ENCODE measurements around the gene ASPG.

DNA sequence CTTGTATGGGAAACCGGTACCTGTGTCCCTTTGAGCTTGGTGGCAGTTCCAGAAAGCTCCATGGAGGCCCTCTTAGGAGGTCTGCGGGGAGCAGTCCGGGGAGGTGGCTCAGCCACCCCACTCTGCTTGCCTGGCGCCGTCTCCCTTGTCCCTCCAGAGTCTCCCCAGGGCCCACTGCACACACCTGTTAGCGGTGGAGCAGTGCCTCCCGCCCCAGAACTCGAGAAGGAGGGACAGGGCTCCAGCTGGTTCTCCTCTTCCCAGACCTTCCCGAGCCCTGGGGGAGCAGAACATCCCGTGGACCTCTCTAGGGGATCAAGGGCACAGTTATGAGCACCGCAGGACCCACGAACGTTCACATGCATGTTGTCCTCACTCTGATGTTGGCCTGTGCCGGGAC lies 10.8 kb downstream of the ASPG start:
- TF ChIP-seq, protein P1, sequence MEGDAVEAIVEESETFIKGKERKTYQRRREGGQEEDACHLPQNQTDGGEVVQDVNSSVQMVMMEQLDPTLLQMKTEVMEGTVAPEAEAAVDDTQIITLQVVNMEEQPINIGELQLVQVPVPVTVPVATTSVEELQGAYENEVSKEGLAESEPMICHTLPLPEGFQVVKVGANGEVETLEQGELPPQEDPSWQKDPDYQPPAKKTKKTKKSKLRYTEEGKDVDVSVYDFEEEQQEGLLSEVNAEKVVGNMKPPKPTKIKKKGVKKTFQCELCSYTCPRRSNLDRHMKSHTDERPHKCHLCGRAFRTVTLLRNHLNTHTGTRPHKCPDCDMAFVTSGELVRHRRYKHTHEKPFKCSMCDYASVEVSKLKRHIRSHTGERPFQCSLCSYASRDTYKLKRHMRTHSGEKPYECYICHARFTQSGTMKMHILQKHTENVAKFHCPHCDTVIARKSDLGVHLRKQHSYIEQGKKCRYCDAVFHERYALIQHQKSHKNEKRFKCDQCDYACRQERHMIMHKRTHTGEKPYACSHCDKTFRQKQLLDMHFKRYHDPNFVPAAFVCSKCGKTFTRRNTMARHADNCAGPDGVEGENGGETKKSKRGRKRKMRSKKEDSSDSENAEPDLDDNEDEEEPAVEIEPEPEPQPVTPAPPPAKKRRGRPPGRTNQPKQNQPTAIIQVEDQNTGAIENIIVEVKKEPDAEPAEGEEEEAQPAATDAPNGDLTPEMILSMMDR (tag by site-specific recombination; IDR thresholded peaks at IDR 0.05), result no peak
- TF ChIP-seq ZFP69B (tag by site-specific recombination; IDR thresholded peaks at IDR 0.05), result no peak
- TF ChIP-seq, protein P2, sequence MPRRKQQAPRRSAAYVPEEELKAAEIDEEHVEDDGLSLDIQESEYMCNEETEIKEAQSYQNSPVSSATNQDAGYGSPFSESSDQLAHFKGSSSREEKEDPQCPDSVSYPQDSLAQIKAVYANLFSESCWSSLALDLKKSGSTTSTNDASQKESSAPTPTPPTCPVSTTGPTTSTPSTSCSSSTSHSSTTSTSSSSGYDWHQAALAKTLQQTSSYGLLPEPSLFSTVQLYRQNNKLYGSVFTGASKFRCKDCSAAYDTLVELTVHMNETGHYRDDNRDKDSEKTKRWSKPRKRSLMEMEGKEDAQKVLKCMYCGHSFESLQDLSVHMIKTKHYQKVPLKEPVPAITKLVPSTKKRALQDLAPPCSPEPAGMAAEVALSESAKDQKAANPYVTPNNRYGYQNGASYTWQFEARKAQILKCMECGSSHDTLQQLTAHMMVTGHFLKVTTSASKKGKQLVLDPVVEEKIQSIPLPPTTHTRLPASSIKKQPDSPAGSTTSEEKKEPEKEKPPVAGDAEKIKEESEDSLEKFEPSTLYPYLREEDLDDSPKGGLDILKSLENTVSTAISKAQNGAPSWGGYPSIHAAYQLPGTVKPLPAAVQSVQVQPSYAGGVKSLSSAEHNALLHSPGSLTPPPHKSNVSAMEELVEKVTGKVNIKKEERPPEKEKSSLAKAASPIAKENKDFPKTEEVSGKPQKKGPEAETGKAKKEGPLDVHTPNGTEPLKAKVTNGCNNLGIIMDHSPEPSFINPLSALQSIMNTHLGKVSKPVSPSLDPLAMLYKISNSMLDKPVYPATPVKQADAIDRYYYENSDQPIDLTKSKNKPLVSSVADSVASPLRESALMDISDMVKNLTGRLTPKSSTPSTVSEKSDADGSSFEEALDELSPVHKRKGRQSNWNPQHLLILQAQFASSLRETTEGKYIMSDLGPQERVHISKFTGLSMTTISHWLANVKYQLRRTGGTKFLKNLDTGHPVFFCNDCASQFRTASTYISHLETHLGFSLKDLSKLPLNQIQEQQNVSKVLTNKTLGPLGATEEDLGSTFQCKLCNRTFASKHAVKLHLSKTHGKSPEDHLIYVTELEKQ (tag by site-specific recombination; IDR thresholded peaks at IDR 0.05; ENCODE audit: borderline replicate concordance), result no peak
- TF ChIP-seq, protein P3, sequence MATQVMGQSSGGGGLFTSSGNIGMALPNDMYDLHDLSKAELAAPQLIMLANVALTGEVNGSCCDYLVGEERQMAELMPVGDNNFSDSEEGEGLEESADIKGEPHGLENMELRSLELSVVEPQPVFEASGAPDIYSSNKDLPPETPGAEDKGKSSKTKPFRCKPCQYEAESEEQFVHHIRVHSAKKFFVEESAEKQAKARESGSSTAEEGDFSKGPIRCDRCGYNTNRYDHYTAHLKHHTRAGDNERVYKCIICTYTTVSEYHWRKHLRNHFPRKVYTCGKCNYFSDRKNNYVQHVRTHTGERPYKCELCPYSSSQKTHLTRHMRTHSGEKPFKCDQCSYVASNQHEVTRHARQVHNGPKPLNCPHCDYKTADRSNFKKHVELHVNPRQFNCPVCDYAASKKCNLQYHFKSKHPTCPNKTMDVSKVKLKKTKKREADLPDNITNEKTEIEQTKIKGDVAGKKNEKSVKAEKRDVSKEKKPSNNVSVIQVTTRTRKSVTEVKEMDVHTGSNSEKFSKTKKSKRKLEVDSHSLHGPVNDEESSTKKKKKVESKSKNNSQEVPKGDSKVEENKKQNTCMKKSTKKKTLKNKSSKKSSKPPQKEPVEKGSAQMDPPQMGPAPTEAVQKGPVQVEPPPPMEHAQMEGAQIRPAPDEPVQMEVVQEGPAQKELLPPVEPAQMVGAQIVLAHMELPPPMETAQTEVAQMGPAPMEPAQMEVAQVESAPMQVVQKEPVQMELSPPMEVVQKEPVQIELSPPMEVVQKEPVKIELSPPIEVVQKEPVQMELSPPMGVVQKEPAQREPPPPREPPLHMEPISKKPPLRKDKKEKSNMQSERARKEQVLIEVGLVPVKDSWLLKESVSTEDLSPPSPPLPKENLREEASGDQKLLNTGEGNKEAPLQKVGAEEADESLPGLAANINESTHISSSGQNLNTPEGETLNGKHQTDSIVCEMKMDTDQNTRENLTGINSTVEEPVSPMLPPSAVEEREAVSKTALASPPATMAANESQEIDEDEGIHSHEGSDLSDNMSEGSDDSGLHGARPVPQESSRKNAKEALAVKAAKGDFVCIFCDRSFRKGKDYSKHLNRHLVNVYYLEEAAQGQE (tag by site-specific recombination; IDR thresholded peaks at IDR 0.05), result no peak
- no peak for TF ChIP-seq ZNF394 (tag by site-specific recombination; IDR thresholded peaks at IDR 0.05; ENCODE audit: borderline replicate concordance)
- TF ChIP-seq ZNF707 (tag by site-specific recombination; IDR thresholded peaks at IDR 0.05), result no peak
- TF ChIP-seq ZNF138 (tag by site-specific recombination; IDR thresholded peaks at IDR 0.05; ENCODE audit: borderline replicate concordance), result no peak
- no peak for TF ChIP-seq ZNF624 (tag by site-specific recombination; IDR thresholded peaks at IDR 0.05)
- TF ChIP-seq YY2 (tag by site-specific recombination; IDR thresholded peaks at IDR 0.05), result no peak
- TF ChIP-seq ZNF571 (tag by site-specific recombination; IDR thresholded peaks at IDR 0.05), result no peak
- no peak for TF ChIP-seq KLF9 (tag by site-specific recombination; IDR thresholded peaks at IDR 0.05; ENCODE audit: low read depth)

Measured in HEK293 (cell line).